ENCODE measurements around the gene AIP.

Gene AIP

GRCh38 chr11:67483831-67484665 is 1.2 kb downstream of the AIP start:
- Histone ChIP-seq H3K4me1 (ENCODE audit: control insufficient read depth, insufficient read depth, low read length) (no peaks in the 10 kb centered on the region), H3K4me3 (ENCODE audit: low read depth, low read length) (peak overlapping the region; percentile 77), H3K36me3 (ENCODE audit: control insufficient read depth in 2 of 2, insufficient read depth in 1 of 2, low read length in 2 of 2) (peaks cover 0 to 22% of the 10 kb centered on the region in 2 experiments; a peak in 2 of 3 replicates), H3K9me3 (ENCODE audit: control insufficient read depth, insufficient read depth, low read depth, low read length) (no peaks in the 10 kb centered on the region), H3K27ac (ENCODE audit: extremely low read depth, low read depth, low read length) (no peak overlapping the region)
- POLR2A ChIA-PET, result interaction anchor here (1.6 kb wide), 1 partner anchor 15 kb away, joined by 11 read pairs; the partner anchor contains the start of gene TMEM134
- TF ChIP-seq ZNF76 (tag by site-specific recombination; IDR thresholded peaks at IDR 0.05; ENCODE audit: borderline replicate concordance, low read depth) (no peak), SCRT2 (tag by site-specific recombination; IDR thresholded peaks at IDR 0.05) (peak; percentile 33; the same call in 1 of the 2 replicates), ZNF529 (tag by site-specific recombination; IDR thresholded peaks at IDR 0.05; ENCODE audit: insufficient replicate concordance) (no peak), ZNF600 (tag by site-specific recombination; IDR thresholded peaks at IDR 0.05) (0 out of 2 replicates have a peak, but pooled peaks have one; percentile 13), ZNF423 (tag by site-specific recombination; IDR thresholded peaks at IDR 0.05) (no peak), ZNF501 (tag by site-specific recombination; IDR thresholded peaks at IDR 0.05) (no peak), ZBTB1 (tag by site-specific recombination; IDR thresholded peaks at IDR 0.05) (no peak), ZBTB8A (tag by site-specific recombination; IDR thresholded peaks at IDR 0.05) (no peak), ZNF140 (tag by site-specific recombination; IDR thresholded peaks at IDR 0.05) (no peak), ZNF571 (tag by site-specific recombination; IDR thresholded peaks at IDR 0.05) (no peak), ZNF449 (tag by site-specific recombination; IDR thresholded peaks at IDR 0.05) (no peak), OVOL3 (tag by site-specific recombination; IDR thresholded peaks at IDR 0.05) (no peak), ZNF791 (tag by site-specific recombination; IDR thresholded peaks at IDR 0.05) (no peak), ZNF621 (tag by site-specific recombination; IDR thresholded peaks at IDR 0.05) (no peak), PBX3 (CRISPR knock-in tag; IDR thresholded peaks at IDR 0.05) (no peak), ZNF292 (tag by site-specific recombination; IDR thresholded peaks at IDR 0.05; ENCODE audit: borderline replicate concordance, low read depth) (no peak)
- TF ChIP-seq, protein P1, sequence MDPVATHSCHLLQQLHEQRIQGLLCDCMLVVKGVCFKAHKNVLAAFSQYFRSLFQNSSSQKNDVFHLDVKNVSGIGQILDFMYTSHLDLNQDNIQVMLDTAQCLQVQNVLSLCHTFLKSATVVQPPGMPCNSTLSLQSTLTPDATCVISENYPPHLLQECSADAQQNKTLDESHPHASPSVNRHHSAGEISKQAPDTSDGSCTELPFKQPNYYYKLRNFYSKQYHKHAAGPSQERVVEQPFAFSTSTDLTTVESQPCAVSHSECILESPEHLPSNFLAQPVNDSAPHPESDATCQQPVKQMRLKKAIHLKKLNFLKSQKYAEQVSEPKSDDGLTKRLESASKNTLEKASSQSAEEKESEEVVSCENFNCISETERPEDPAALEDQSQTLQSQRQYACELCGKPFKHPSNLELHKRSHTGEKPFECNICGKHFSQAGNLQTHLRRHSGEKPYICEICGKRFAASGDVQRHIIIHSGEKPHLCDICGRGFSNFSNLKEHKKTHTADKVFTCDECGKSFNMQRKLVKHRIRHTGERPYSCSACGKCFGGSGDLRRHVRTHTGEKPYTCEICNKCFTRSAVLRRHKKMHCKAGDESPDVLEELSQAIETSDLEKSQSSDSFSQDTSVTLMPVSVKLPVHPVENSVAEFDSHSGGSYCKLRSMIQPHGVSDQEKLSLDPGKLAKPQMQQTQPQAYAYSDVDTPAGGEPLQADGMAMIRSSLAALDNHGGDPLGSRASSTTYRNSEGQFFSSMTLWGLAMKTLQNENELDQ (tag by site-specific recombination; IDR thresholded peaks at IDR 0.05; ENCODE audit: low read depth), result no peak
- CTCF ChIA-PET, result interaction anchor here (0.6 kb wide), 1 partner anchor 97 kb away, joined by 3 read pairs; no protein-coding TSS in a partner anchor

DNA sequence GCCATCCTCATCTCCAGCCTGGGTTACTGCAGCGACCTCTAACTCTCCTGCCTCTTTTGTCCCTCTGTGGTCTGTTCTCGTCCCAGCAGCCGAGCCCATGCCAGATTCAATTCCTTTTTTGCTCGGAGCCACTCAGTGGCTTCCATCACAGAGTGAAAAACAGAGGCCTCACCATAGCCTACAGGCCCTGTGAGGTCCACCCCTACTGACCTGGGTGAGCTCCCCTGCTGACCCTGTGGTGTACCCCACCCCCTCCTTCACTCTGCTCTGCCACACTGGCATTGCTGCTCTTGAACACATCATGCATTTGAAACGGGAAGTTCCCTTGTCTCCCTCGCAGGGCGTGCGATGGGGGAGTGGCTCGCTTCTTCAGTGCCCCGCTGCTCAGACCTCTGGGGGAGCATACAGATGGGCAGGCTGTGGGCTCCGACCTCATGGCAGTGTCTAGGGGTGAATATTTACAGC is 2.1 kb downstream of the AIP start:
- Histone ChIP-seq H3K4me1 (ENCODE audit: control insufficient read depth, insufficient read depth, low read length) (no peaks in the 10 kb centered on the region), H3K4me3 (ENCODE audit: low read depth, low read length) (no peak overlapping the region), H3K36me3 (ENCODE audit: control insufficient read depth in 2 of 2, insufficient read depth in 1 of 2, low read length in 2 of 2) (peaks cover 0 to 30% of the 10 kb centered on the region in 2 experiments; a peak in 2 of 3 replicates), H3K27ac (ENCODE audit: extremely low read depth, low read depth, low read length) (no peak overlapping the region), H3K9me3 (ENCODE audit: control insufficient read depth, insufficient read depth, low read depth, low read length) (no peaks in the 10 kb centered on the region)
- POLR2A ChIA-PET, result no interaction called here
- TF ChIP-seq IKZF3 (tag by site-specific recombination; IDR thresholded peaks at IDR 0.05), result no peak
- no peak for TF ChIP-seq ZNF18 (tag by site-specific recombination; IDR thresholded peaks at IDR 0.05)
- TF ChIP-seq ZBTB26 (tag by site-specific recombination; optimal IDR thresholded peaks at IDR 0.05), result no peak
- TF ChIP-seq ZNF777 (tag by site-specific recombination; IDR thresholded peaks at IDR 0.05; ENCODE audit: borderline replicate concordance), result no peak
- peak; percentile 31 for TF ChIP-seq GLIS1 (tag by site-specific recombination; IDR thresholded peaks at IDR 0.05)
- CTCF ChIA-PET, result interaction anchor here (0.6 kb wide), 2 partner anchors 98 to 722 kb away, joined by 3 read pairs; no protein-coding TSS in a partner anchor

Data from HEK293 (cell line).